Measurements from ENCODE around the gene FBXO42. TPM values are rescaled to one million over a fixed set of nuclear protein-coding genes. Genes with fewer than 3 reads are reported as not detected.

The FBXO42 gene
- total and polyA plus RNA-seq, 2 of the 13 experiments (the other 11 are each of a cell fraction or from before 2014, with no cell fraction given) = 7.6 to 17.5 TPM

DNA sequence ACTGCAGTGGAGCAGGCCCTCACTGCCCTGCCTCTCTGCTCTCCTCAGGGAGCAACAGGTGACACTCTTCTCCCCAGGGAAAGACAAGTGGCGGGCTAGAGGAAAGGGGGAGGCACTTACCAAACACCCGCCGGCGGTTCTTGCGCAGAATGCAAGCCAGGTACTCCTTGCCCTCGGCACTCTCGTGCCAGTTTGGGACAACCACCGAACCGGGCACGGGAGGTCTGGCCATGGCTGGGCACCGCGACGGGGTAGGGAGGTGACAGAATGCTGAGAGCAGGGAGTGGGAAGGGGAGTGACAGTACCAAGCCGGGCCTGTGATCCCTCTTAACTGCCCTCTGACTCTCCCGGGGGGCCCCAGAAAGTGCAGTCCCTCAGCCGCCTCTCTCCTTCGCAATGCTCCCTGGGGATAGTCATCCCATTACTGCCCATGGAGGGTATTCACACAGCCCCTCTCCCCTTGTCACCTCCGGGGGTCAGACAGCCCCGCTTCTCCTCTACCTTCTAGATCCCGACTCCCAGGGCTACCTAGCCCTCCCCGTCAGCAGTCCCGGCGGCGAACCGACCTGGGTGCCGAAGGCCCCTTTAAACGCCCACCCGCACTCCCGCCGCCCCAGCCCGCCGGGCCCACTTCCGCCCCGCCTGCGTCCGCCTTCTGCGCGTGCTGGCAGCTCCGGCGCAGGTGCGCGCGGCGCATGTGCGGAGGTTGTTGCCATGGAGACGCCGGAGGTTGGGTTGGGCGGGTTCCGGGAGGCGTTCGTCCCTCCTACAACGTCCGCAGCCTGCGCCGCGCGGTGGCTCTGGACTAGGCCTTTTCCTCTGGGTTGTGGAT, 115.6 kb downstream of the FBXO42 start, which contains the start of gene CPLANE2 (continued):
- TF ChIP-seq, protein P1, sequence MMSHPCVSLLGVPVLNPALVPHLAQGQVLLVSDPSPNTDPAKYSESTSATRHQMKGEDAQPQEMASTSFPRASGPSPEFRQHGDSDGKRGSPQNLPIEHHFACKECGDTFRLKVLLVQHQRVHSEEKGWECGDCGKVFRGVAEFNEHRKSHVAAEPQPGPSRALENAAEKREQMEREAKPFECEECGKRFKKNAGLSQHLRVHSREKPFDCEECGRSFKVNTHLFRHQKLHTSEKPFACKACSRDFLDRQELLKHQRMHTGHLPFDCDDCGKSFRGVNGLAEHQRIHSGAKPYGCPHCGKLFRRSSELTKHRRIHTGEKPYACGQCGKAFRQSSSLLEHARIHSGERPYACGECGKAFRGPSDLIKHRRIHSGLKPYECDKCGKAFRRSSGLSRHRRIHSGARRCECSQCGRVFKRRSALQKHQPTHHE (CRISPR knock-in tag; IDR thresholded peaks at IDR 0.05; ENCODE audit: borderline replicate concordance) = peak; percentile 25; the same call in 1 of the 2 replicates
- TF ChIP-seq RFXANK (CRISPR knock-in tag; IDR thresholded peaks at IDR 0.05) = peak; percentile 97
- TF ChIP-seq KLF11 (CRISPR knock-in tag; IDR thresholded peaks at IDR 0.05) = no peak
- peak; percentile 66 for TF ChIP-seq POLR2G (IDR thresholded peaks at IDR 0.05; ENCODE audit: low read depth, low read length)
- TF ChIP-seq ZNF263 (CRISPR knock-in tag; IDR thresholded peaks at IDR 0.05) = 0 out of 2 replicates have a peak, but pooled peaks have one; percentile 49
- TF ChIP-seq, protein P2, sequence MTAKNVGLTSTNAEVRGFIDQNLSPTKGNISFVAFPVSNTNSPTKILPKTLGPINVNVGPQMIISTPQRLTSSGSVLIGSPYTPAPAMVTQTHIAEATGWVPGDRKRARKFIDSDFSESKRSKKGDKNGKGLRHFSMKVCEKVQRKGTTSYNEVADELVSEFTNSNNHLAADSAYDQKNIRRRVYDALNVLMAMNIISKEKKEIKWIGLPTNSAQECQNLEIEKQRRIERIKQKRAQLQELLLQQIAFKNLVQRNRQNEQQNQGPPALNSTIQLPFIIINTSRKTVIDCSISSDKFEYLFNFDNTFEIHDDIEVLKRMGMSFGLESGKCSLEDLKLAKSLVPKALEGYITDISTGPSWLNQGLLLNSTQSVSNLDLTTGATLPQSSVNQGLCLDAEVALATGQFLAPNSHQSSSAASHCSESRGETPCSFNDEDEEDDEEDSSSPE (CRISPR knock-in tag; IDR thresholded peaks at IDR 0.05) = peak; percentile 53; the same call in 1 of the 2 replicates
- TF ChIP-seq, protein P3, sequence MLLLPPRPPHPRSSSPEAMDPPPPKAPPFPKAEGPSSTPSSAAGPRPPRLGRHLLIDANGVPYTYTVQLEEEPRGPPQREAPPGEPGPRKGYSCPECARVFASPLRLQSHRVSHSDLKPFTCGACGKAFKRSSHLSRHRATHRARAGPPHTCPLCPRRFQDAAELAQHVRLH (CRISPR knock-in tag; IDR thresholded peaks at IDR 0.05; ENCODE audit: borderline replicate concordance, low read depth) = peak; percentile 48; the same call in 1 of the 2 replicates
- peak; percentile 64; the same call in 1 of the 2 replicates for TF ChIP-seq RBFOX2 (IDR thresholded peaks at IDR 0.05; ENCODE audit: low read depth, low read length)
- TF ChIP-seq, protein P4, sequence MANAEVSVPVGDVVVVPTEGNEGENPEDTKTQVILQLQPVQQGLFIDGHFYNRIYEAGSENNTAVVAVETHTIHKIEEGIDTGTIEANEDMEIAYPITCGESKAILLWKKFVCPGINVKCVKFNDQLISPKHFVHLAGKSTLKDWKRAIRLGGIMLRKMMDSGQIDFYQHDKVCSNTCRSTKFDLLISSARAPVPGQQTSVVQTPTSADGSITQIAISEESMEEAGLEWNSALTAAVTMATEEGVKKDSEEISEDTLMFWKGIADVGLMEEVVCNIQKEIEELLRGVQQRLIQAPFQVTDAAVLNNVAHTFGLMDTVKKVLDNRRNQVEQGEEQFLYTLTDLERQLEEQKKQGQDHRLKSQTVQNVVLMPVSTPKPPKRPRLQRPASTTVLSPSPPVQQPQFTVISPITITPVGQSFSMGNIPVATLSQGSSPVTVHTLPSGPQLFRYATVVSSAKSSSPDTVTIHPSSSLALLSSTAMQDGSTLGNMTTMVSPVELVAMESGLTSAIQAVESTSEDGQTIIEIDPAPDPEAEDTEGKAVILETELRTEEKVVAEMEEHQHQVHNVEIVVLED (CRISPR knock-in tag; IDR thresholded peaks at IDR 0.05; ENCODE audit: borderline replicate concordance) = peak; percentile 73; the same call in 1 of the 2 replicates
- TF ChIP-seq, protein P5, sequence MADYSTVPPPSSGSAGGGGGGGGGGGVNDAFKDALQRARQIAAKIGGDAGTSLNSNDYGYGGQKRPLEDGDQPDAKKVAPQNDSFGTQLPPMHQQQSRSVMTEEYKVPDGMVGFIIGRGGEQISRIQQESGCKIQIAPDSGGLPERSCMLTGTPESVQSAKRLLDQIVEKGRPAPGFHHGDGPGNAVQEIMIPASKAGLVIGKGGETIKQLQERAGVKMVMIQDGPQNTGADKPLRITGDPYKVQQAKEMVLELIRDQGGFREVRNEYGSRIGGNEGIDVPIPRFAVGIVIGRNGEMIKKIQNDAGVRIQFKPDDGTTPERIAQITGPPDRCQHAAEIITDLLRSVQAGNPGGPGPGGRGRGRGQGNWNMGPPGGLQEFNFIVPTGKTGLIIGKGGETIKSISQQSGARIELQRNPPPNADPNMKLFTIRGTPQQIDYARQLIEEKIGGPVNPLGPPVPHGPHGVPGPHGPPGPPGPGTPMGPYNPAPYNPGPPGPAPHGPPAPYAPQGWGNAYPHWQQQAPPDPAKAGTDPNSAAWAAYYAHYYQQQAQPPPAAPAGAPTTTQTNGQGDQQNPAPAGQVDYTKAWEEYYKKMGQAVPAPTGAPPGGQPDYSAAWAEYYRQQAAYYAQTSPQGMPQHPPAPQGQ (CRISPR knock-in tag; IDR thresholded peaks at IDR 0.05; ENCODE audit: borderline replicate concordance) = no peak
- TF ChIP-seq ZNF788 (CRISPR knock-in tag; IDR thresholded peaks at IDR 0.05; ENCODE audit: borderline replicate concordance) = no peak
- TF ChIP-seq, protein P6, sequence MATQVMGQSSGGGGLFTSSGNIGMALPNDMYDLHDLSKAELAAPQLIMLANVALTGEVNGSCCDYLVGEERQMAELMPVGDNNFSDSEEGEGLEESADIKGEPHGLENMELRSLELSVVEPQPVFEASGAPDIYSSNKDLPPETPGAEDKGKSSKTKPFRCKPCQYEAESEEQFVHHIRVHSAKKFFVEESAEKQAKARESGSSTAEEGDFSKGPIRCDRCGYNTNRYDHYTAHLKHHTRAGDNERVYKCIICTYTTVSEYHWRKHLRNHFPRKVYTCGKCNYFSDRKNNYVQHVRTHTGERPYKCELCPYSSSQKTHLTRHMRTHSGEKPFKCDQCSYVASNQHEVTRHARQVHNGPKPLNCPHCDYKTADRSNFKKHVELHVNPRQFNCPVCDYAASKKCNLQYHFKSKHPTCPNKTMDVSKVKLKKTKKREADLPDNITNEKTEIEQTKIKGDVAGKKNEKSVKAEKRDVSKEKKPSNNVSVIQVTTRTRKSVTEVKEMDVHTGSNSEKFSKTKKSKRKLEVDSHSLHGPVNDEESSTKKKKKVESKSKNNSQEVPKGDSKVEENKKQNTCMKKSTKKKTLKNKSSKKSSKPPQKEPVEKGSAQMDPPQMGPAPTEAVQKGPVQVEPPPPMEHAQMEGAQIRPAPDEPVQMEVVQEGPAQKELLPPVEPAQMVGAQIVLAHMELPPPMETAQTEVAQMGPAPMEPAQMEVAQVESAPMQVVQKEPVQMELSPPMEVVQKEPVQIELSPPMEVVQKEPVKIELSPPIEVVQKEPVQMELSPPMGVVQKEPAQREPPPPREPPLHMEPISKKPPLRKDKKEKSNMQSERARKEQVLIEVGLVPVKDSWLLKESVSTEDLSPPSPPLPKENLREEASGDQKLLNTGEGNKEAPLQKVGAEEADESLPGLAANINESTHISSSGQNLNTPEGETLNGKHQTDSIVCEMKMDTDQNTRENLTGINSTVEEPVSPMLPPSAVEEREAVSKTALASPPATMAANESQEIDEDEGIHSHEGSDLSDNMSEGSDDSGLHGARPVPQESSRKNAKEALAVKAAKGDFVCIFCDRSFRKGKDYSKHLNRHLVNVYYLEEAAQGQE (IDR thresholded peaks at IDR 0.05; ENCODE audit: borderline replicate concordance in 1 of 2, low read depth in 1 of 2, low read length in 2 of 2) = no peak
- peak; percentile 36; the same call in 1 of the 2 replicates for TF ChIP-seq NFKB2 (CRISPR knock-in tag; IDR thresholded peaks at IDR 0.05; ENCODE audit: borderline replicate concordance)
- peak; percentile 23; the same call in 1 of the 2 replicates for TF ChIP-seq HES4 (CRISPR knock-in tag; IDR thresholded peaks at IDR 0.05; ENCODE audit: borderline replicate concordance)
- TF ChIP-seq, protein P7, sequence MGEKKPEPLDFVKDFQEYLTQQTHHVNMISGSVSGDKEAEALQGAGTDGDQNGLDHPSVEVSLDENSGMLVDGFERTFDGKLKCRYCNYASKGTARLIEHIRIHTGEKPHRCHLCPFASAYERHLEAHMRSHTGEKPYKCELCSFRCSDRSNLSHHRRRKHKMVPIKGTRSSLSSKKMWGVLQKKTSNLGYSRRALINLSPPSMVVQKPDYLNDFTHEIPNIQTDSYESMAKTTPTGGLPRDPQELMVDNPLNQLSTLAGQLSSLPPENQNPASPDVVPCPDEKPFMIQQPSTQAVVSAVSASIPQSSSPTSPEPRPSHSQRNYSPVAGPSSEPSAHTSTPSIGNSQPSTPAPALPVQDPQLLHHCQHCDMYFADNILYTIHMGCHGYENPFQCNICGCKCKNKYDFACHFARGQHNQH (CRISPR knock-in tag; IDR thresholded peaks at IDR 0.05) = peak; percentile 38; the same call in 1 of the 2 replicates
